GM19023 (cell line): ENCODE data around the gene CASS4.

Experiments
- ATAC-seq: cut with Tn5 transposase; IDR thresholded peaks from one replicate; pipeline ENCODE4 v1.9.1; 2021; ENCODE audit warnings: mild to moderate bottlenecking, moderate library complexity; ENCODE audit not compliant: unreplicated experiment

CASS4 gene

GRCh38 chr20:56442389-56443365, 30.6 kb downstream of the CASS4 start:
- no peak for ATAC-seq

- ATAC-seq, result no peak
Measured at GRCh38 chr20:56443654-56444540, 31.8 kb downstream of the CASS4 start.

- no peak for ATAC-seq
Measured at GRCh38 chr20:56445130-56445529, 33.1 kb downstream of the CASS4 start.

GRCh38 chr20:56445540-56445939, 33.5 kb downstream of the CASS4 start:
- ATAC-seq, result no peak

- ATAC-seq, result no peak
Measured at GRCh38 chr20:56447227-56447626, 35.2 kb downstream of the CASS4 start.

GRCh38 chr20:56449459-56449858, 37.4 kb downstream of the CASS4 start:
- no peak for ATAC-seq

- no peak for ATAC-seq
Measured at GRCh38 chr20:56451056-56451765, 39.2 kb downstream of the CASS4 start.

- no peak for ATAC-seq
Measured at GRCh38 chr20:56453352-56453751, 41.3 kb downstream of the CASS4 start.

- ATAC-seq, result peak; percentile 76
Measured at GRCh38 chr20:56454754-56455153, 42.7 kb downstream of the CASS4 start.

GRCh38 chr20:56458206-56458821, 46.3 kb downstream of the CASS4 start:
- no peak for ATAC-seq

- ATAC-seq, result no peak
Measured at GRCh38 chr20:56460459-56460858, 48.4 kb downstream of the CASS4 start.

- ATAC-seq, result no peak
Measured at GRCh38 chr20:56461576-56461975, 49.5 kb downstream of the CASS4 start.

- ATAC-seq, result no peak
Measured at GRCh38 chr20:56463428-56463827, 51.4 kb downstream of the CASS4 start.

- ATAC-seq, result peak; percentile 24
Measured at GRCh38 chr20:56465997-56466396, 53.9 kb downstream of the CASS4 start.

- no peak for ATAC-seq
Measured at GRCh38 chr20:56467968-56468315, 55.9 kb downstream of the CASS4 start.

- peak; percentile 99 for ATAC-seq
Measured at GRCh38 chr20:56468316-56469076, 56.4 kb downstream of the CASS4 start, which contains the start of gene RTF2. Gene RTF2, plus strand, starts transcription at chr20:56468627. Its CDS starts 71 bp downstream, at chr20:56468698.

- no peak for ATAC-seq
Measured at GRCh38 chr20:56469077-56469449, 57.0 kb downstream of the CASS4 start.

- no peak for ATAC-seq
Measured at GRCh38 chr20:56483970-56484369, 71.9 kb downstream of the CASS4 start.

GRCh38 chr20:56487216-56487615, 75.2 kb downstream of the CASS4 start:
- ATAC-seq, result no peak

GRCh38 chr20:56488566-56488965, 76.5 kb downstream of the CASS4 start:
- ATAC-seq, result no peak
